Esophagus squamous epithelium (tissue), 4 donors: ENCODE data around the gene MID1.

Experiments used
- POLR2A ChIP-seq, 4 donors: fragments of 450-650 bp; IDR thresholded peaks; one replicate each; pipeline ENCODE4 v1.6.1; 2017; ENCODE audit warnings: antibody characterized with exemption in 4 of 4, mild to moderate bottlenecking in 4 of 4, moderate library complexity in 3 of 4
- TF ChIP-seq, protein P1 (sequence below), 6 experiments: fragments of 450-650 bp in 4 of 6; fragments of 200-600 bp in 2 of 6; sonication (generic) in 2 of 6; IDR thresholded peaks; one replicate each; pipeline ENCODE4 v1.5.1; 2016 to 2019; ENCODE audit warnings: antibody characterized with exemption in 6 of 6, mild to moderate bottlenecking in 4 of 6, moderate library complexity in 4 of 6

DNA sequence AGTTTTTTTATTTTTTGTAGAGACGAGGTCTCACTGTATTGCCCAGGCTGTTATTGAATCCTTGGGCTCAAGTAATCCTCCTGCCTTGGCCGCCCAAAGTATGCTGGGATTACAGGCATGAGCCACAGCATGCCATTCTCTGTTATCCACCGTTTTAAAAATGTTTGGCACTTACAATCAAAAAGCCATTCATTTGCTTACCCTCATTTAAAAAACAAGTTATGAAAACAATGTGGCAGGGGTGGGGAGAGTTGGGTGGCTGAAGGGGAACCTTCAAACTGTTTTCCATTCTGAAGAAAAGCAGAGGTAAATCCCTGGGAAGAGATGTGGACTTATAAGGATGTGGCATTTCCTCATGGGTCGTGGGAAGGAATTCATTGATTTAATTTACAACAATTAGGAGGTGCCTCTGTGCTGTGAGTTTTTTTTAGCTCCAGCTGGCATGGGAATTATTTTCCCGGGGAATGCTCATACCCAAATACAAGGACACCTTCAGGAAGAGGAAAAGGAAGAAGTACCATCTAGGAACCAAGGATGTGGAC, 103.5 kb downstream of the MID1 start:
- no peak for TF ChIP-seq POLR2A (IDR thresholded peaks at IDR 0.05)
- TF ChIP-seq, protein P1, sequence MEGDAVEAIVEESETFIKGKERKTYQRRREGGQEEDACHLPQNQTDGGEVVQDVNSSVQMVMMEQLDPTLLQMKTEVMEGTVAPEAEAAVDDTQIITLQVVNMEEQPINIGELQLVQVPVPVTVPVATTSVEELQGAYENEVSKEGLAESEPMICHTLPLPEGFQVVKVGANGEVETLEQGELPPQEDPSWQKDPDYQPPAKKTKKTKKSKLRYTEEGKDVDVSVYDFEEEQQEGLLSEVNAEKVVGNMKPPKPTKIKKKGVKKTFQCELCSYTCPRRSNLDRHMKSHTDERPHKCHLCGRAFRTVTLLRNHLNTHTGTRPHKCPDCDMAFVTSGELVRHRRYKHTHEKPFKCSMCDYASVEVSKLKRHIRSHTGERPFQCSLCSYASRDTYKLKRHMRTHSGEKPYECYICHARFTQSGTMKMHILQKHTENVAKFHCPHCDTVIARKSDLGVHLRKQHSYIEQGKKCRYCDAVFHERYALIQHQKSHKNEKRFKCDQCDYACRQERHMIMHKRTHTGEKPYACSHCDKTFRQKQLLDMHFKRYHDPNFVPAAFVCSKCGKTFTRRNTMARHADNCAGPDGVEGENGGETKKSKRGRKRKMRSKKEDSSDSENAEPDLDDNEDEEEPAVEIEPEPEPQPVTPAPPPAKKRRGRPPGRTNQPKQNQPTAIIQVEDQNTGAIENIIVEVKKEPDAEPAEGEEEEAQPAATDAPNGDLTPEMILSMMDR (IDR thresholded peaks at IDR 0.05): no peak
